ENCODE results near the gene AGXT2. TPM values are rescaled to one million over a fixed set of nuclear protein-coding genes. Genes with fewer than 3 reads are reported as not detected.

Gene AGXT2
- not detected in 2 replicates for polyA plus RNA-seq

DNA sequence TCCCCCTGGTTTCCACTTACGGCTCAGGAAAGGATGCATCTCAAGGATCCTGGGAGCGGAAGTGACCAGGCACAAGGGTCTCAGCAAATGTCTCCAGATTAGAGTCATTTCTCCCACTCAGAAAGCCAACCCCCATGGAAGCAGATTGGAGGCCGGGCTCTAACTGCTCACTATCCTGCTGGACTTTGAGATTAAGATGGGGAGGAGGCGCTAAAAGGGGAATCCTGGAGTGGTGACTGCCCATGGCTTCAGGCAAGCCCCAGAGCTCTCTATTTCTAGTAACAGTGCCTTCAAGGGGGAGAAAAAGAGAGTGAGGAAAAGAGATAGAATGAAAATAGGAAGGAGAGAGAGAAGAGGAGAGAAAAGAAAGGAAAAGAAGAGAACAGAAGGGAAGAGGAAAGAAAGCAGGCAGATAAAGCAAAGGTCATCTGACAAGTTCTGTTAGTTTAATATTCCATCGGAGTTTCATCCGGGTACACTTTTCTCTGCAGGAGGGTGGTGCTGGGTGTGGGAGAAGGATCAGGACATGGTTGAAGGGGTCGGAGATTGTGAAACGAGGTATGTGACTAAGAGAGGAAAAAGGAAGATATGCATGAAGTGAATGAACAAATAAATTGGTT lies at the start of gene AGXT2:
TSS of gene AGXT2 (minus strand) at position 165 of the 620 bp plus-strand sequence. CDS start at position 108, 57 bp downstream.

Other genes starting within 250 kb of the AGXT2 start
- 0.29 and 0.42 TPM in 2 replicates for gene TTC23L, start 208.8 kb downstream of the AGXT2 start, polyA plus RNA-seq
- 20.3 and 25.6 TPM in 2 replicates for gene RAD1, start 132.4 kb downstream of the AGXT2 start, polyA plus RNA-seq
- gene BRIX1, start 132.2 kb downstream of the AGXT2 start, polyA plus RNA-seq: 35.4 and 54.0 TPM in 2 replicates
- gene DNAJC21, start 118.4 kb downstream of the AGXT2 start, polyA plus RNA-seq: 22.1 and 25.9 TPM in 2 replicates
- not detected in 2 replicates for gene PRLR, start 182.5 kb upstream of the AGXT2 start, polyA plus RNA-seq

All from Purkinje cell (primary cell).